CD4-positive, alpha-beta T cell treated with Interleukin-21 for 1 hour (primary cell): Measurements from ENCODE around the gene TRAPPC2.

Experiments used
- DNase-seq: peaks from one replicate; pipeline ENCODE4 v3.0.0-alpha.2; 2020

Gene TRAPPC2

DNA sequence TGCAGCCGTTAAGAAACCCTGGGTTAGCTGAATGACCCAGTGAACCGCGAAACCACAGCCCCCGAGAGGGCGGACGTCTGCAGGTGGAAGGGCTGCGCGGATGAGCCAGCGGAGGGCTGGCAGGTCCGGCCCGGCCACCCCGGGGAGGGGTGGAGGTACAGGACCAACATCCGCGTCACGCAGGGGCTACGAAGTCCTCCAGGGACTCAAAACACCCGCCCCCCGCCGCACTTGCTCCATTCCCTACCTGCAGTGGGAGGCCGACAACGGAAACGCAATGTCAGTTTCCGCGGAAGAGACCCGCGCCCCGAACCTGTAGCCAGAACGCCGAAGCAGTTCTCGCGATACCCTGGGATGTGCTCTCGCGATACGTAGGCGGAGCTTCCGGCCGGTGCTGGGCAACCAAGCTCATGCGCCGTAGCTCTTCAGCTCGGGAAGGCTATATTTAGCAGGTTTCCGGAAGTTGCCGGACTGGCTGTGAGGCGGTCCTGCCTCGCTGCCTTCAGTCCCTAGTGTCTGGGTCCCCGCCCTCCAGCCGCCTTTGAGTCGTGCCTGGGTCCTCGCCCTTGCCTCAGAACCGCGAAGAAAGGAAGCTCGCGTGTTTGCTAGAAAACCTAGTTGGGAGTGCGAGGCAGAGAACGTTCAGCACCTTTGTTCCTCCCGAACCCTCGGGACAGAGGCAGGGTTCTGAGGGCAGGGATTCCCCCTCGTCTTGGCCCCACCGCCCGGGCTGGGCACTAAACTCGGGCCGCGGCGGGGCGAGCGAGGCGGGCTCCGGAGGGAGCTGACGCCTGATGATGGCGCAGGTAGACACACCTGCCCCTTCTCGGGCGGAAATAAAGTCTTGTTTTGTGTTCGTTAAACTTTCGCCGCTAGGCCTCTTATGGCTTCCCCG, at the start of gene TRAPPC2, which contains the start of gene OFD1:
TRAPPC2 (minus strand) TSS at position 343 of the 895 bp plus-strand sequence. CDS start 14,657 bp downstream, outside the sequence.
OFD1 (plus strand) TSS at position 471 of the 895 bp plus-strand sequence; CDS start at position 795, 324 bp downstream.
- peak; percentile 94 for DNase-seq

DNA sequence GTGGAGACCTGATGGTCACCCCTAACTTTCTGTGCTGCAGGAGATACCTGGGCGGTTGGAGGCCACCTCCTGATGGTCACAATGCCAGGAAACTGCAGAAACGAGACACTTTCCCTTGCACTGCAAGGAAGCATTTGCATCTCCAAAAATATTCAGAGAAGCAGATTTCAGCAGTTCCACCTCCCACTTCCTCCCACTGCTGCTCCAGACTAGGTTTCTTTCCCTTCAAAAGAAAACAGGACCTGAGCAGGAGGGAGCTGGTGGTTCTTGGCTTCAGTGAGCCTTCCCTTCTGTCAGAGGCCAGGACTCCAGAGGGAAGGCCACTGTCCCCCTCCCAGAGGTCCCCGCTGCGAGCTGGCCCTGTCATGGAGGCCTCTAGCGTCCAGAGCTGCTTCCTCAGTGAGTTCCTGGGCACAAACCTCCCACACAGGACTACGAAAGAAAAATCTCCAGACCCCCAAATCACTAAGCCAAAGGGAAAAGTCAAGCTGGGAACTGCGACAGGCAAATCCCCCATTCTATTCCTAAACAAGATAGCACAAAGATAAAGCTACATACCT, 46.5 kb upstream of the TRAPPC2 start:
- no peak for DNase-seq

DNA sequence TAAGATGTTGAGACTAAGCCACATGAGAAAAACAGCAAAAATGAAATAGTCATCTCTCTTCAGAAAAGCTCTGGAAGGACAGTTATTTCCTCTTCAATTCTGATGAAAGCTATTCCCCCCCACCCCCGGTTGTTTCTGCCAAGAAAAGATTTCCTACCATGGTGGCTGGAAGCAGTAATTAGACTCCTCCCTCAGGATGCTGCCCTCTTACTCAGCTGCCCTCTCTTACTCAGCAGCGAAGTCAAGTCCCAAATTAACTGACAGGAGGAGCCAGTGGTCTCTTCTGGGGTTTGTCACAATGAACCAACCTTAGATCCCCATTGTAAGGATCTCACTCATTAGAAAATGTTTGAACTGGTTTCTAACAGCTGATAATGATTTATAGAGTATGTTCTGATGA, 44.5 kb upstream of the TRAPPC2 start:
- DNase-seq, result no peak

DNA sequence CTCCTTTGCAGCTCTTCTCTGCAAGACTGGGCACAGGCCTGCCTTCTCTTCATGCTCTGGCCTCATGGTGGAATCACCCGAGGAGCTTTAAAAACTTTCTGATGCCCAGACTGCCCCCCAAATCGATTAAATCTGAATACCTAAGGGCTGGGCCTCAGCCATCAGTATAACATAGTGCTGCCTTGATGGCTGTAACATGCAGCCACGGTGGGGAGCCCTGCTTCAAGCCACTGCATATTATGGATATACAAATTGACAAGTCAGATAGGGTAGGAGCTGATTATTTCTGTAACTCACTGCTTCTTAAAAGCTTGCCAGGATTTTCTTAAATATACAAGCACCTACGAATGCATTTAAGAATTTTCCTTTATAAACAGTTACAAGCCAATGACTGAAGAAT, 42.0 kb upstream of the TRAPPC2 start:
- DNase-seq, result no peak

DNA sequence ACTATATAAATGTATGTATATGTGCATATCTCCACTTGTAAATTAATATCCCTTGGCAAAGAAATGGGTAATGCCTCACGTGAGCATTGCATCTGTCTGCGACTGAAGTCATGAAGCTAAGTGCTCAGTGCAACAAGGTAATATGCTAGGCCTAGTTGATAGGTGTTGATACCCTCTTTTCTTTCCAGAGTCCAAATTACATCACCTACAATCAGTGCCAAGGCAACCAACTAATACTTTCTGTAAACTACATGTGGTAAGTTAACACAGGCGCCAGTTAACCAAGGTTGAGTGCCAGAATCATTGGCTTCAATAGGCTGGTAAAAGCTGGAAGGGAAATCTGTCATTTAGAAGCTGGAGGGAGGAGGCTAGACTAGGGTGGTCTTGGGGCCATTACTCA, 41.4 kb upstream of the TRAPPC2 start:
- DNase-seq, result no peak

DNA sequence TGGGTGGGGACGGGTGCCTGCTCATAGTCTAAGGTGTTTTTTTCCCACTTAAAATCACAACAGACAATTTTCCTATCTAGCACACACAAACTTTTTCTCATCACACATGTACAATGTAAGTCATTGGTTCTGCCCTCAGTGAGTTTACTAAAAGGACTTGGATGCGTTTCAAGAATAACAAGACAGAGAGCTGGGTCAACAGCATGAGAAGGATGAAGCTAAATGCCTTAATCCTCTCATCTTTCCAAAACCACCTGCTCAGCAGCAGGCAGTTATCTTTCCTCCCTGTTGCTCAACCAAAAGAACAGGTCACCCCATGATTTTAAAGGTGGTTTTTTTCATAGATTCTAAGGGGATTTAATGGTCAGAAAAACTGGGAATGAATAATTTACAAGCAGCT, 40.3 kb upstream of the TRAPPC2 start:
- no peak for DNase-seq

DNA sequence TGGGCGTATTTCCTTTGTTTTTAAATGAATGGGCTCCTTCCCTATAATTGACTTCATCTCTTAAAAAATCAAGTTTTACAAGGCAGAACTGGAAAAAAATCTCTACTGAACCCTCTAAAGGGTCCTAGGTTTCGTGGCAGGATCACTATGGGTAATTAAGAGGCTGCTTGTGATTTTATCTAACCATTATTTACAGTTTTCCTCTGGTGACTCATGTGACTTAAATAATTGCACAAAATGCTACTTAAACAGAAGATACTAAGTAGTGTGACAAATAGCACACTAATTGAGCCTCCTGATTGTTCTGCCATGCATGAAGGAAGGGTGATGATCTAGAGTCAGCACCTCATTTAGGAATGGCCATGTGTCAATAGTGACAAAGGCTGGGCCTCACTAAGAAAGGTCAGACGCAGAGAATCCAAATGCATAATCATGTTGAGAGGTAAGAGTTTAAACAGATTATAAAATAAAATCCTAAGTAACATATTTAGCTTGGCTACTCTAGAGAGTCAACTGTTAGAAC, 35.7 kb upstream of the TRAPPC2 start:
- DNase-seq, result no peak

DNA sequence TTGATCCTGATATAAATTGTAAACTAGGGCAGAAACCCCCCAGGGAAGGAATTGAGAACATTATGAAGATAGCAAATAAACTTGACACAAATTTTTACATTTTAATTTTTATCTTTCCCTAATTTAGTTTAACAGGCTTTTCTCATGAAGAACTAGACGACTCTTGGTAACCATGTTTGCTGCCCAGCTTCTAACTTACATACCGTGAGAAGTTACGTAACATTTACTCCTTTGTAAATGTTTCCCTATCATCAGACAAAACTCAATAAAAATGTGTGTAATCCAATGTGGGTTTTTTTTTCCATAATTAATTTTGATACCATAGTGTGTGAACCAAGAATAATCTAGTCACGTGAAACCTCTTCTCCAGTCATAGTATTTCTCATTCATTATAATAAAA, 34.5 kb upstream of the TRAPPC2 start:
- DNase-seq, result no peak

DNA sequence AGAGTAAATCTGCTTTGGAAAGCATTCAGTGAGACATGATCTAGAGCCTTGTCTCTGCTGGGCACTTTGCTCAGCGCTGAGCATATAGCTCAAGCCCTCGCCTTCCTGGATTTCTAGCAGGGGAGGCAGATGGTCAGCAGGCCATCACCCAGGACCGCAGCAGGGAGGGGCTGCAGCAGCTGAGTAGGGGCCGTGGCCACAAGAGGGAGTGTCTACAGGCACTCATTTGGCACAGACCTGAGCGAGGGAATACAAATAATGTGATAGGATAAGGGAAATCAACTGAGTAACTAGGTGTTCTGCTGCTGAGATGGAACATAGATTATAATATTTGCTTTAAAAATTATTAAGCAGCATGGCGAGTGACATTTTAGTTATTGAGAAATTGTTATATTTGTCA, 30.3 kb upstream of the TRAPPC2 start:
- no peak for DNase-seq

DNA sequence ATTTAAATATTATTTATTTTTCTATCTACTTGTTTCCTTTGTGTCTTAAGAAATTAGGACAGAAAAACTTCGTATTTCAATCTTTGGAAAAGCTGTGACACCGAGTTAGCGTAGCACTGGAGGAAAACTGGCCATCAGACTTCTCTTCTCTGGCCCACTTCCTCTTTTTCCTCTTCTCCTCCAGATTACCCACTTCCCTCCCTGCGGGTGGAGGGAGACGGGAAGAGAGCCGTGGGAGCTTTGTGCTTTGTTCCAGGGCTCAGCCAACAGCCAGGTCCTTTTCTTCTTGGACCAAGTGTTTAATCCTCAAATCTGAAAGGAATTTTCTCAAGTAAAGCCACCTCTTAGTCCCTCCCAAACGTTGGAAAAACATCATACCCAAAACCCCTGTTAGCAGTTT, 29.9 kb upstream of the TRAPPC2 start:
- no peak for DNase-seq

DNA sequence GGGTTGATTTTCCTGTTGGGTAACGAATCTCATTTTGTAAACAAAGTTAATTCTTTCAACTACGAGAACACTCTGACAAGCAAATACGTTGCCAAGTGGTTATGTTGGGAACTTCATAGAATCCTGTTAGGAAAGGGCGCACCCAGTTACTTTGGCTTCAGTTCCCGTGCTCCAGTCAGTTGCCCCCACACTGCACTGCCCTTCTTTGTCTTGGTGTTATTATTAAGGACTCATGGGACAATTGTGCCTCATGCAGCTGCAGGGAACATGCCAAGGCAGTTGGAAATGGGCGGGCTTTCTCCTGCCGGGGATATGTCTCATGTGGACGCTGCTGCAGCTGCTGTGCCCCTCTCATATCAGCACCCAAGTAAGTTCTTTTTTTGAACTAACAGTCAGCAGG, 29.1 kb upstream of the TRAPPC2 start:
- no peak for DNase-seq

DNA sequence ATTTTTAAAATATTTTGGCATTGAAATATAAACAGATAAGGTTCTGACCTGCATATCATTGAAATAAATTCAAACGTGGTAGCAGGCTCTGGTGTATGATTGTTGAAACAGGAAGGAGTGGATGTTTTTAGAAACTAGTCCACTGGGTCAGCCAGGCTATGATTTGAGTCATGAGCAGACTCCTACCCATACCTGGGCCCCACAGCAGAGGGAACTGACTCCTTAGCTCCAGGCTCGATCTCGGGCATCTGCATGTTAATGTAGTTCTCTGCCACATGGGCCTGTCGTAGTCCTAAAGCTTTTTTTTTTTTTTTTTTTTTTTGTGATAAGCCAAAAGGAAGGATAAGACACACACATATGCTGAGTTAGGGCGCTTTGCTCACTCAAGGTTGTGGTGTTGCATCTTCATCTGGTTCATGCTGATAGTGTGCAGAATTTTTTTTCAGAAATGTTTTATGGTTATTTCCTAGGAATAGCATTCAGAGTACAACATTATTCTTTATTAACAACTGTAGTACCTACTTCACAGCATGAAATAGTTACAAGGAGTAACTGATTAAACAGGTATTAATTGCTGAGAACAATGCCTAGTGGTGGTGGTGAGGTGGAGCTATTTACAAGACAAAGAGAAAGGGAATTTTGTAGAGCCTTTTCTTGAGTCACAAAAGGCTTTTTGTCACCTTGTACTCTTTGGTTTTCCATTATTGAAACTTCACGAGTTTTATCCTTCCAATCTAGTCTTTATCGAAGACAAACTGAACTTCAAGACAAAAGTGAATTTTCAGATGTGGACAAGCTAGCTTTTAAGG, 27.4 kb upstream of the TRAPPC2 start:
- DNase-seq, result no peak

DNA sequence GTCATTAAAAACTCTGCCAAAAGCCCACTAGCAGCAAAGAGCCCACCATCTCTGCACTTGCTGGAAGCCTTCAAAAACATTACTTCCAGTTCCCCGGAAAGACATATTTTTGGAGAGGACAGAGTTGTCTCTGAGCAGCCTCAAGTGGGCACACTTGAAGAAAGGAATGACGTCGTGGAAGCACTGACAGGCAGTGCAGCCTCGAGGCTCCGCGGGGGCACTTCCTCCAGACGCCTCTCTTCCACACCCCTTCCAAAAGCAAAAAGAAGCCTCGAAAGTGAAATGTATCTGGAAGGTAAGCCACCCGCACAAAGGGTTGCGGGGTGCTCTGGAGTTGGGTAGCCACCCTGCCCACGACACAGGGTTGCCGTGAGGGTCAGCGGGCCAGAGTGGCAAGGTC, 26.0 kb upstream of the TRAPPC2 start:
- no peak for DNase-seq

DNA sequence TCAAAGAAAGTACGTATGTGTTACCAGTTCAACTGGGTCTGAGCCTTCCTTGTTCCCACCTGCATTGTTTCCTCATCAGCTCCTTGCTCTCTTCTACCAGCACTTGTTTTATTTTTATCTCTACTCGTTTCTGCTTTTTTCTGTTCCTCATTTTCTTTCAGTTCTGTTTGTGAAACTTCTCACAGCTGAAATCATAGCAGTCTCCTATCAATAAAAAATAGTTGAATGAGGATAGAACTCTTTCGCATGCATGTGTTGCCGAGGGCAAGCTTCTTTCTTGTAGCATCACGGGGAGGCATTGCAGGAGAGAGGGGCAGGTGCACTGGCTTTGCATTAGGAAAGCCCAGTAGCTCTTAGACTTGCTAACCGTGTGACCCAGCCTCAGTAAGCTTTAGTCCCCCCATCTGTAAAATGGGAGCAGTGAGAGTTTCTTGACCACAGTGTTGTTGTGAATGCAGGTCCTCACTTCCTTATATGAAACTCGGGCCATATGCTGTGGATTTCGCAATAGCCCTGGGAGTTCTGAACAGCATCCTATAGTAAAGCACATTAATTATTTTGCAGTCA, 24.8 kb upstream of the TRAPPC2 start:
- no peak for DNase-seq

DNA sequence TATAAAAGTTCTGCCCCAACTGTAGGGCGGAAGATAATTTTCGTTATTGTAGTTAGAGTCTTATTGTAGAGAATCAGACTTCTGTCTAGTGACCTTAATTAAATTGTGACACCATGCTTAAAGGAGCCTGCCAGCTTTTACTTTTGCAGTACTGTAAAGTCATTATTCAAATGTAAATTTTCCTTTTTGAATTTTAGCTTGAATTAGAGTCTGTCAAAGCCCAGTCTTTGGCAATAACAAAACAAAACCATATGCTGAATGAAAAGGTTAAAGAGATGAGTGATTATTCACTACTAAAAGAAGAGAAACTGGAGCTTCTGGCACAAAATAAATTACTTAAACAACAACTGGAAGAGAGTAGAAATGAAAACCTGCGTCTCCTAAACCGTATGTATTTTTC, 22.0 kb upstream of the TRAPPC2 start:
- DNase-seq, result no peak

DNA sequence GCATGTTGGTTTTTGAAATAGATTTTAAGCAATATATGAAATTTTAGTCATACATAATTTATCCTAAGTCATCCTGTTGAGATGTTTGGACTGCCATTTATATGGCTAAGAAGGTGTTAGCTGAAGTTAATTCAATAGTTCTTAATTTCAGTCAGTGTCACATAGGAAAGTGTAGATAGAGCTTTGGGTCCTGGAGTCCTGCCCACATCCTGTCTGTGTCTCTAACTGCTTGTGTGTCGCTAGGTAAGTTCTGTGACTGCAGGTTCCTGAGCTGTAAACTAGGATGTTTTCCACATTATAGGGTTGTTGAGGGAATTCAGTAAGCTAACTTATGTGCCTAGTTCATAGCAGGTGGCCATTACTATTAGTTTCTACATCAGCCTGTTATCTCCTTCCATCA, 20.8 kb upstream of the TRAPPC2 start:
- peak; percentile 23 for DNase-seq

DNA sequence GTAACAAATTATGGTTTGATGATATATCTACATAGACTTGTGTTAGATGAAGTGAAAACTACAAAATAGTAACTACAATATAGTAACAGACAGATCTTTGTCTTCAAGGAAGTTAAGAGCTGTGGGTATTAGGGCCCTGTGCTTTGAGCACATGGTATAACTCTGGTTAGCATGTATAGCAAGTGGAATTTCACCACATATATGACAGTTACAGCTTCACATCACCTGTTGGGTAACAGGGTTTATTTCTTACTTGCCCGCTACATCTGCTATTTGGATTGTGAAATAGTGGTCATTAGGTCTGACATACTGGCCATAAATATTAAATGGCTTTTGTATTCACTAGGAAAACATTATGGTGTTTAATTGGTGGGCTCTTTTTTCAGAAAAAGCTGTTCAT, 20.3 kb upstream of the TRAPPC2 start:
- no peak for DNase-seq

DNA sequence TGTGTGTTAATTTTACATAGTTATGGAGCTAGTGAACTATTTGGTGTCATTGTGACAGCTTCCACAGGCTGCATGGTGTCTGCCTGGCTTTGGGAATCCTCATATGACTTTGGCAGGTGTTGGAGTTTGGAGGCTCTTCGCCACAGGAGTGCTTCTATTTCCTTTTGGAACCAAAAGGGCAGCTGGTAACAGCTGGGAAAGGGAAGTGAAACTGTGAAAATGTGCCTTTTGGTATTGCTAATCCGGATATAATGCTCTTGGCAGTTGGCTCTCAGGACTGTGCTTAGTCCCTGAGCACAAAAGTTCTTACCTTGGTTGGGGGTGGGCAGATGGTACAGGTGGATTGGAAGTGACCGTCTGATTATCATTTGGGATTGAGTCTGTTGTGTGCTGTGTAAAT, 18.2 kb upstream of the TRAPPC2 start:
- DNase-seq, result no peak

DNA sequence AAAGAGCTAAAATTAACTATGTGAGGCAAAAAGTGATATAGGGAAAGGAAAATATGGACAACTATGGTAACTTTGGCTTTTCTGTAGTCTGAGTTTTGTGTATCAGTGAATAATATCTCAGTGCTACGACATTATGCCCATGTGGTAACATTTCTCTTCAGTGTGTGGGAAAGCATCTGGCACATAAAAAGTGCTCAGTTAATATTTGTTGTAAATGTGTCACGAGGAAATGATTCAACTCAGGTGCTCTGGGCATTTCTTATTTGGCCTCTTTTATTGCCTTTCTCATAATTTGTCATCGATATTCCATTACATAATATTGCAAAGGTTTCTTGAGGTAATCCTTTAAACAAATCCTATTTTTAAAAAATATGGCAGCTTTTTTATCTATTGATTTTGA, 17.7 kb upstream of the TRAPPC2 start:
- DNase-seq, result no peak

DNA sequence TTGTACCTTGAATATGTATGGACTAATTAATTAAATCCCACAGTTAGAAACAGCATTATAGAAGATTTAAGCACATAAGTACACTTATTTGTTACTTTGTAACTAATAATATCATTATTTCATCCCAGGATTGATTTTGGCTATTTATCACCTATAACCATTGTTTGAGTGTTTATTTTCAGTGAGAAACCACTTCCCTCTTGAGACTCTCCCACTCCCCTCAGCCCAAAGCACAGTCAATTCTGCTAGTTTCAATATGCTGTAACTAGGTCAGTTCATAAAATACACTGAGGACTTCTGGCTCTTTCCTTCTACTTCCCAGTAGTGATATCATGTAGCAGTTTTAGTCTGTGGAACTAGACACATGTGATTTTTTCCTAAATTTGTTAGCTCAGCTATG, 16.4 kb upstream of the TRAPPC2 start:
- no peak for DNase-seq

DNA sequence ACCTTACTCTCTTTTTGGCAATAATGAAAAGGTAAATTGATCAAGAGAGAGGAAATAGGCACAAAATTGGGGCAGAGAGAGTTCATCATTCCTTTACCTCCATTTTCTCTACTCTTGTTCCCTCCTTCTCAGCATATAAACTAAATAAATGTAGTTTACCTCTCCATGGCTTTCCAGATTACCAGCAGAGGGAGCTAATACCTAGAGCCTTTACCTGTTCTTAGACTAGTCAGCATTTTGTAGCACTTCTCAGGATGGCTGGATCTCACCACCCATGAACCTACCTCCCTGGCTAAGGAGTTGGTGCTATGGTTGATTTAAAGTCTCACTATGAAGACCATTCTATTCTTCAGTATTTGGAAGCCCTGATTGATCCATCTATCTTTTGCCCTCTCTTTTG, 15.8 kb upstream of the TRAPPC2 start:
- peak; percentile 66 for DNase-seq

DNA sequence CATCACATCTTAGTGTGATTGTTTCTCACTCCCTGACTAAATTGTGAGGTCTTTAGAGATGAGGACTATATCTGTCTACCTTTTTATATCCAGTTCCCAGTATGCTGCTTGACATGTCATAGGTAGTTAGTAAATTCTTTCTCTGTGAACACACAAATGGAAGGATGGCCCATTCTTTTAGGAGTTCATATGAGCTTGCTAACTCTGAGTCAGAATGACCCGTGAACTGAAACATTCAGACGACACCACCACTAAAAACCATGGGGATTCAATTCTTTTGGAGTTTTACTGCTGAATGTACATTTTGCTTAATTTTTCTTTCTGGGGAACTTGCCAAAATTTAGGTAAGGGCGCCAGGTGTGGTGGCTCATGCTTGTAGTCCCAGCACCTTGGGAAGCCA, 14.1 kb upstream of the TRAPPC2 start:
- DNase-seq, result no peak

DNA sequence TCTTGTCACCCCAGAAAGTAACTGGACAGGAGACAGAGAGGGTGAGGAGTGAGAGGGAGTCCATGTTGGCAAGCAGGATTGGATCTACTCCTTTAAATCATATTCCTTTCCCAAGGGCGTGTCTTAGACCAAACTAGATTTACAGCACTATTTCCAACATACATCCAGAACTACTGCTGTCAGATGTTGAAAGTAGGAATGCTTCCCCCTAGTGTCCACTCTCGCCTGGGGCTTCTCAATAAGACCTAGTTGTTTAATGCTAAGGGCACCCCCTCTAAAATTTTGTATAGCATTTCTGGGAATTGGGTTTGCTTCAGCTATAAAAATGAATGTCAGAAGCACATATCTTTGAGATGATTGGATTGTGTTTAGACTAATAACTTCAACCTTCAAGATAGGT, 13.4 kb upstream of the TRAPPC2 start:
- DNase-seq, result peak; percentile 54
